Activated CD4-positive, alpha-beta T cell treated with anti-CD3 and anti-CD28 coated beads for 48 hours (primary cell): ENCODE data around the gene LRRC36.

Experiments
- DNase-seq: peaks from one replicate; pipeline ENCODE4 v3.0.0-alpha.2; 2020

The LRRC36 gene

GRCh38 chr16:67326472-67327309 lies at the start of gene LRRC36, which contains the start of gene KCTD19:
Gene LRRC36 (plus strand): TSS chr16:67326815. CDS start chr16:67326863, 48 bp downstream.
Gene KCTD19 (minus strand): TSS chr16:67326741. CDS start chr16:67326707, 34 bp downstream.
- DNase-seq, result peak; percentile 80

- peak; percentile 52 for DNase-seq
Measured at GRCh38 chr16:67277294-67277998, 49.2 kb upstream of the LRRC36 start.

- DNase-seq, result no peak
Measured at GRCh38 chr16:67277999-67278772, 48.4 kb upstream of the LRRC36 start.

- peak; percentile 74 for DNase-seq
Measured at GRCh38 chr16:67278773-67279295, 47.8 kb upstream of the LRRC36 start.

GRCh38 chr16:67279296-67280089 lies 47.1 kb upstream of the LRRC36 start, which contains the start of gene PLEKHG4:
Gene PLEKHG4 (plus strand): TSS chr16:67279532. CDS start chr16:67280045, 513 bp downstream.
- peak; percentile 89 for DNase-seq

GRCh38 chr16:67280090-67281015 lies 46.3 kb upstream of the LRRC36 start:
- no peak for DNase-seq

GRCh38 chr16:67281536-67282446 lies 44.8 kb upstream of the LRRC36 start:
- DNase-seq, result no peak

GRCh38 chr16:67282447-67282805 lies 44.2 kb upstream of the LRRC36 start:
- DNase-seq, result no peak

GRCh38 chr16:67283039-67283825 lies 43.4 kb upstream of the LRRC36 start:
- DNase-seq, result no peak

- no peak for DNase-seq
Measured at GRCh38 chr16:67283826-67284555, 42.6 kb upstream of the LRRC36 start.

- DNase-seq, result no peak
Measured at GRCh38 chr16:67284699-67285646, 41.6 kb upstream of the LRRC36 start.

- DNase-seq, result no peak
Measured at GRCh38 chr16:67286441-67287235, 40.0 kb upstream of the LRRC36 start.

GRCh38 chr16:67287960-67288359 lies 38.7 kb upstream of the LRRC36 start:
- no peak for DNase-seq

- DNase-seq, result no peak
Measured at GRCh38 chr16:67291461-67291860, 35.2 kb upstream of the LRRC36 start.

GRCh38 chr16:67294171-67294757 lies 32.4 kb upstream of the LRRC36 start:
- DNase-seq, result no peak

GRCh38 chr16:67294938-67295361 lies 31.7 kb upstream of the LRRC36 start:
- DNase-seq, result no peak
